ENCODE data around the gene KIN.

DNA sequence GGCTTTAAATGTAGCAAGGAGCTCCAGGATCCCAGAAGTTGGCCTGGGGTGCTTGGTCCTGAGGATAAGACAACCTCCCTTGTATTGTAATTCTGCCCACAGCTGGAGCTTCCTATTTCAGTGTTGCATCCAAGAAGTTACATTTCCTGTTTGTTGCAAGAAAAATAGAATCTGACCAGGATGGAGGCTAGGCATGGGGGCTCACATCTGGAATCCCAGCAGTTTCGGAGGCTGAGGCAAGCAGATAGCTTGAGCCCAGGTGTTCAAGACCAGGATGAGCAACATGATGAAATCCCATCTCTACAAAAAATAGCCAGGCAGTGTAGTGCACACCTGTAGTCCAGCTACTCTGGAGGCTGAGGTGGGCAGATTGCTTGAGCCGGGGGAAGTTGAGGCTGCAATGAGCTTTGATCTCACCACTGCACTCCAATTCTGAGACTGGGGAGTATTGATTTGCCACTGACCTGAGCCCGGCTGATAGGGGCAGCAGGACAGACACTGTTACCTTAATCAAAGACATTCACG is 85.4 kb downstream of the KIN start:
- TF ChIP-seq, protein P1, sequence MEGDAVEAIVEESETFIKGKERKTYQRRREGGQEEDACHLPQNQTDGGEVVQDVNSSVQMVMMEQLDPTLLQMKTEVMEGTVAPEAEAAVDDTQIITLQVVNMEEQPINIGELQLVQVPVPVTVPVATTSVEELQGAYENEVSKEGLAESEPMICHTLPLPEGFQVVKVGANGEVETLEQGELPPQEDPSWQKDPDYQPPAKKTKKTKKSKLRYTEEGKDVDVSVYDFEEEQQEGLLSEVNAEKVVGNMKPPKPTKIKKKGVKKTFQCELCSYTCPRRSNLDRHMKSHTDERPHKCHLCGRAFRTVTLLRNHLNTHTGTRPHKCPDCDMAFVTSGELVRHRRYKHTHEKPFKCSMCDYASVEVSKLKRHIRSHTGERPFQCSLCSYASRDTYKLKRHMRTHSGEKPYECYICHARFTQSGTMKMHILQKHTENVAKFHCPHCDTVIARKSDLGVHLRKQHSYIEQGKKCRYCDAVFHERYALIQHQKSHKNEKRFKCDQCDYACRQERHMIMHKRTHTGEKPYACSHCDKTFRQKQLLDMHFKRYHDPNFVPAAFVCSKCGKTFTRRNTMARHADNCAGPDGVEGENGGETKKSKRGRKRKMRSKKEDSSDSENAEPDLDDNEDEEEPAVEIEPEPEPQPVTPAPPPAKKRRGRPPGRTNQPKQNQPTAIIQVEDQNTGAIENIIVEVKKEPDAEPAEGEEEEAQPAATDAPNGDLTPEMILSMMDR (conservative IDR thresholded peaks at IDR 0.05; ENCODE audit: low read length): no peak
- no peak for TF ChIP-seq EZH2phosphoT487 (IDR thresholded peaks at IDR 0.05; ENCODE audit: borderline replicate concordance)

Measured in Loucy (cell line).